GM19035 (cell line): ENCODE measurements around the gene RCN2.
"Not testable (repeated sequence)": the region's sequence is repeated elsewhere in the genome, so short reads cannot be mapped to it uniquely, and the experiment has no call there.

ENCODE experiments used
- ATAC-seq: cut with Tn5 transposase; IDR thresholded peaks from one replicate; pipeline ENCODE4 v1.9.1; 2021; ENCODE audit not compliant: unreplicated experiment

RCN2 gene

DNA sequence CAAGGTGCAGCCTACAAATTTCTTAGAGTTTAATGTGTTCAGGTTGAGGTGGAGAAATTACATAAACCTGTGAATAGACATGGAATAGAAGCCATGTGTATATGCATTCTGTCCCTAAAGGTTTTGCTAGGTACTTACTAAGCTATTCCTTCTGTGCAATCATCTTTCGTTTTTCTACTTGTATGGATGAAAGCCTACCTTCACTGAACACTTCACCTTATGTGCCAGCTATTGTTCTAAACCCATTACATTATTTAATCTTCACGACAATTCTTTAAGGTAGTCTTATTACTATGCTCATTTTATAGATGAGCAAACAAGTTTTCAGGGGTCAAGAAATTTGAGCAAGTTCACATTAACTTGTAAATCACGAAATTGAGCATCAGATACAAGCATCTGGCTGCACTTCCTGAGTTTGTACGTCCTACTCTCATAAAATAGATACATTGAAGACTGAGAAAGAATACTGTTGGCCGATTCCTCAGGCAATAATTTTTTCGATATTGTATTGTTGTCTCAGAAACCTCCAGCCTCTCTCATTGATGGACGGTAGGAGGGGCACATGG lies 635 bp upstream of the RCN2 start:
- ATAC-seq, result no peak

DNA sequence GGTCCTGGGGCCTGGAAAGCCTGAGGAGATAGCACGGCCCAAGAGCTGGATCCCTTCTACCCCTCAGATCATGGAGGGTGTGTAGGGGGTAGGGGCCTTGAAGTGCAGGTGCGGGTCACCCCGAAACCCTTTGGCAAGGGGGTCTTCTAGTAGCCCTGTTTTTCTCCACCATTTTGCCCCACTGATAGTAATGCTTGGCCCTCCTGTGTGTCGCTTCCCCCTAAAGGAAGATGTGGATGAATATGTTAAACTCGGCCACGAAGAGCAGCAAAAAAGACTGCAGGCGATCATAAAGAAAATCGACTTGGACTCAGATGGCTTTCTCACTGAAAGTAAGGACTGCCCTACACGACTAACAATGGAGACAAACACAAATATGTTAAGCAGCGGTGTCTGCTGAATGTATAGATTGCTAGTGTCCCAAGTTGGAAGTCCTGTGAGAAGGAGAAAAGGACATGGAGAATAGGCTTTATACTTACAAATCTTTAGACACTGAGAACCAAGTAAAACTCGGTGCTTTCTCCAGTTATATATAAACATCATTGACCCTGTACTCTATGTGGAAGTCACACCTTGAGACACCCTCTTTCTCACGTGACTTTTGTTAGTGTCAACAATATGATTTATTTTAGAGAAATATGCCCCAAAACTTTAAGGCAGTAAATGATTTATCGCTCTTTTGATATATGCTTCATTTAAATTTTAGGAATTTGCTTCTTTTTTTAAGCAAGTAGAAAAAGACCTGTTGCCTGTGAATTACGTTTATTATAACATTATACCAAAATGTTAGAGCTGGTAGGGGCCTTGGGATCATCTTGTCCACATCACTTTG lies 802 bp downstream of the RCN2 start:
- ATAC-seq, result no peak

DNA sequence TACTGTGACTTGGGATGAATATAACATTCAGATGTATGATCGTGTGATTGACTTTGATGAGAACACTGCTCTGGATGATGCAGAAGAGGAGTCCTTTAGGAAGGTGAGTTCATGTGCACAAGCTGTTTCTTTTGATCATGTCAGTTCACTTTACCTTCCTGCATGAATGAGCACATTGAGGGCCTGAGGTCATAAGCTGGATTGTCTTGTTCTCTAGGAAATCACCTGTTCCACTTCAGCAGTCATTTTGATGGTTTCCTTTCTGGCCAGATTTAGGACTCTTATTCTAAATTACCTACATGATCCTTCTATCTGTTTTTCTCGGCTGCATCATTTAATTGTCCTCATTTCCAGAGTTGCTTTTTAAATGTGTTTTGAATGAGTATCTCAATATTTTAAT lies 4.1 kb downstream of the RCN2 start:
- no peak for ATAC-seq

DNA sequence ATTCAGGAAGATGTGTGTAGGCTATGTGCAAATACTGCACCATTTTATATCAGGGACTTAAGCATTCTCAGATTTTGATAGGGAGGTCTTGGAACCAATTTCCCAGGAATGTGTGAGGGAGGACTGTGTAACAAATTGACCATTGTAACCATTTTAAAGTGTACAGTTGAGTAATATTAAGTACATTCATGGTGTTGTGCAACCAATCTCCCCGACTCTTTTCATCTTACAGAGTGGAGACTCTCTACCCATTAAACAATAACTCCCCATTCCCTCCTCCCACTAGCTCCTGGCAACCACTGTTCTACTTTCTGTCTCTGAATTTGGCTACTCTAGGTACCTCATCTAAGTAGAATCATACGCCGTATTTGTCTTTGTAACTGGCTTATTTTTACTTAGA lies 5.1 kb downstream of the RCN2 start:
- no peak for ATAC-seq

DNA sequence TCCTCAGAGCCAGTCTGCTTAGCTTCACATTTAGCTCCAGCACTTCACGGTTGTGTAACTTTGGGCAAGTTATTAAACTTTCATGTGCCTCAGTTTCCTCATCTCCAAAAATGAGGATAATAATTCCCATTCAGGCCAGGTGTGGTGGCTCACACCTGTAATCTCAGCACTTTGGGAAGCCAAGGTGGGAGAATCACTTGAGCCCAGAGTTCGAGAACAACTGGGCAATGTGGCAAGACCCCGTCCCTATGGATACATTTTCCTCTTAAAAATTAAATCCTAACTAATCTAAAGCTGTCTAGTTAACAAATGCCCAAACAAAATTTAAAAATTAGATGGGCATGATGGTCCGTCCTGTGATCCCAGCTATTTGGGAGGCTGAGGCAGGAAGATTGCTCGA lies 7.2 kb downstream of the RCN2 start:
- no peak for ATAC-seq

DNA sequence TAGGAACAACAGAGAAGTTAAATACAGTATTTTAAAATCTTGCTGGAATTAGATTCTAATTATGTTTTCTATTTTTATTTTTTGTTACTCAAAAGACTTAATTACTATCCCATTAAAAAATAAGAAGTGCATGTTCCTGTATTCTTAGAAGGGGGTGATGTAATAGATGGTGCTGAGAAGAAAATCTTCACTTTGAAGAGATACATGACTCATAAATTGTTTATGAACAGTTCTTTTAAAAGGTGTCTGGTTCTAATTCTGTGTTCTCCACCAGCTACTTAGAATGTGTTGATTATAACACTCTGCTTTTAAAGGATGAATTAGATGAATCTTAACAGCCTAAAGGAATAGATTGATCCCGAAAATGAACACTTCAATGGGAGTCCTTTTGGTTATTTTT lies 8.2 kb downstream of the RCN2 start:
- no peak for ATAC-seq

DNA sequence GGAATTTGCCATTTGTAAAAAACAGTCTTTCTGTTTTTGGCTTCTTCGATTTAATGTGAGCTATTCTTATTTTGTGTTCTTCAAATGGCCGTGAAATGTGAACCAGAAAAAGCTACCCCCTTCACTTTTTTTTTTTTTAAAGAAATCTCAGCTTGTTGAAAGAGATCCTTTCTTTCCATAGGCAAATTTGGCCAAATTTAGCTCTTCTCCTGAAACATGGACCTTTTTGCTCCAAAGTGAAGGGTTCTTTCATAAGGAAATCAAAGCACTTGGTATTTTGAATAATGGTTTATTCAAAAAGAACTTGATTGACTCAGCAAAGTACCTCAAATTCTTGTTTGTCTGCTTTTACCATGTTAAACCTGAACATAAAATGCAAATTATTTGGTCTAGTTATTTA lies 10.1 kb downstream of the RCN2 start:
- ATAC-seq, result no peak

DNA sequence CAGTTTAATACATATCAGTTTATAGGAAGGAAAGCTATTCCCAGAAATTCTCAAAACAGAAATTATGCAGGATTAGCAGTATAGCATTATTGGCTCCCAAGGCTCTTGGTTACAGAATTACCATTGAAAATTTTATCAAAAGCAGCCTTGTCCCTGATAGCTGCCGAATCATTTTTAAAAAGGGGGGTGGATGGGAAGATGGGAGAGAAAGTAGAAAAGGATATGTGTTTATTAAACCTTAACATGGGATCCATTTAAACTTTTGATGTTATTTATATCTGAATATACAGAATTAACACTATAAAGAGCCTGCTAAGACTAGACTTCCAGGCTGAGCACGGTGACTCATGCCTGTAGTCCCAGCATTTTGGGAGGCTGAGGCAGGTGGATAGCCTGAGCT lies 10.8 kb downstream of the RCN2 start:
- no peak for ATAC-seq

DNA sequence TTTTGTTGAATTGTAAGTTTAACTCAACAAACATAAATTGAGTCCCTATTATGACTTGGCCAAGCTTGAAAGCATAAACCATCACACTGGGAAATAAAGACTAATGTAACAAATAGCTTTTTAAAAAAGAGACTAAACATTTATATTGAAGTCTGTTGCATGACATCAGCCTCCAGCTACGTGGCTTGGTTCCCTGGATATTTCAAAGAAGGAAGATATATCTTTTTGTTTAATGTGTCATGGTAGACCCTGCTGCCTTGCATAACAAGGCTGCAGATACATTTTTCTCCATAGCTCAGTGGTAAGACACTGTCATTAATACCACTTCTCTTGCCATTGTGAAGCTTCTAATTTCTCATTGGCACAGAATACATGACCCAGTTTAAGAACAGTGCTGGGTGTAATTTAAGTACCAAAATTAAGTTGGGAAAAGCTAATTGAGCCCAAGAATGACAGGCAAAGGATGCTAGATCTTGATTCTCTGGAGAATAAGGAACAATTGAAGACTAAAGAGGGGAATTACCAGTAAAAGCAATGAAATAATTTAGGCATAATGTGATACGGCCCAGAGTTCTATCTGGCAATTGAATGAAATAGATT lies 14.0 kb downstream of the RCN2 start:
- no peak for ATAC-seq

DNA sequence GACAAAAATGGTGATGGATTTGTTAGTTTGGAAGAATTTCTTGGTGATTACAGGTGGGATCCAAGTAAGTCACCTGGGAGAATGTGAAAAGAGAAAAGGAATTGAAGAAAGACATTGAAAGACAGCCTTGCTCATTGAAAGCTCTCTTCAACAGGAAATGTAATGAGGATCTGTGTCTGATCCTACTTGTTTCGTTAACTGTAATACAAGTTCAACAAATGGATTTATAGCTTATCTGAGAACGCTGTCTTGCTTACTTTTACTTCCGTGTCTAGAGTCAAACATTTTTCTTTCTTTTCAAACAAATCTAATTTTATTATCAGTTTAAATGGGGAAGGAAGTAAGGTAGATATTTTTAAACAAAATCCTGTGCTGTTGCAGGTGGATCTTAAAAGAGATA lies 15.9 kb downstream of the RCN2 start:
- no peak for ATAC-seq

DNA sequence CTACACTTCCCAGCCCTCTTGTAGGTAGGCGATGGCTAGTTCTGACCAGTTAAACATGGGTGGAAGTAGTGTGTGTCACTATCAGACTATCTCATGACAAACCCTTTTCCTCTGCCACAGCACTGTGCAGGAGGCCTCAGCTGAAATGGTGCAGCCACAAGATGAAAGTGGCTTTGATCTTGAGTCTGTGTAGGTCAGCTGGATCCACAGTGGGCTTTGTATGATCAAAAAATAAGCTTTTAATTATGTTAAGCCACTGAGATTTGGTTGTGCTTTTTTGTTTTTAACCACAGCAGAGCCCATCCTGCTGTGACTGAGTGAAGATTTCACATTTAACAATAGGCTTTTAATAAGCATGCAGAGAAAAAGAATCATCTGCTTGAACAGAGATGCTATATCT lies 19.7 kb downstream of the RCN2 start:
- ATAC-seq, result no peak

DNA sequence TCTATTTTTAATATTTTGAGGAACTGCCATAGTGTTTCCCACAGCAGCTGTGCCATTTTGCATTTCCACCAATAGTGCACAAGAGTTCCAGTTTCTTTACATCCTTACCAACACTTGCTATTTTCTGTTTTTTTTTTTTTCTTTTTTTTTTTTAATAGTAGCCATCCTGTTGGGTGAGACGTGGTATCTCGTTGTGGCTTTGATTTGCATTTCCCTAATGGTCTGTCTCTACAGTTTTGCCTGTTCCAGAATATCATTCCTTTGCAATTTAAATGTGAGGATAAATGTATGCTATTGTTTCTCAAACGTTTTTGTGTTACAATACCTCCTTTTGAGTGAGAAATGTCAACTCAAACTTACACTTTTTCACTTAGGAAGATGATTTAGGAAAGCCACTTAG lies 22.4 kb downstream of the RCN2 start:
- ATAC-seq, result no peak

DNA sequence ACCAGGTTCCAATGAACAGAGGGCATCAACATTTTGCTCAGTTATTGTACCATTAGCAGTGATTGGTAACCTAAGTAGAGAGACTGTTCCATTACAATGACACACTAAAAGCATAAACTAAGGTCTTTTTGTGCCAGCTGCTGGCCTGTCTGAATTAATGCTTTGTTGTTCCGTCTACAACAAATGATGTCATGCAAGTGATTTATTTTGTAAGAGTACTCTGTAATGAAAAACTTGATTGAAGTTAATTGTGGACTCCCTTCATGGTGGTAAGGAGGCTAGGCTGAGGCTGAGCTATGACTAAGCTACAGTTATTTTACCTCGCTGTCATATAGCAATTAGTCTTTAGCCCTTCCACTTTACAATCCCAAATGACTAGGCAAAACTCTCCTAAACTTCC lies 23.2 kb downstream of the RCN2 start:
- ATAC-seq, result no peak

DNA sequence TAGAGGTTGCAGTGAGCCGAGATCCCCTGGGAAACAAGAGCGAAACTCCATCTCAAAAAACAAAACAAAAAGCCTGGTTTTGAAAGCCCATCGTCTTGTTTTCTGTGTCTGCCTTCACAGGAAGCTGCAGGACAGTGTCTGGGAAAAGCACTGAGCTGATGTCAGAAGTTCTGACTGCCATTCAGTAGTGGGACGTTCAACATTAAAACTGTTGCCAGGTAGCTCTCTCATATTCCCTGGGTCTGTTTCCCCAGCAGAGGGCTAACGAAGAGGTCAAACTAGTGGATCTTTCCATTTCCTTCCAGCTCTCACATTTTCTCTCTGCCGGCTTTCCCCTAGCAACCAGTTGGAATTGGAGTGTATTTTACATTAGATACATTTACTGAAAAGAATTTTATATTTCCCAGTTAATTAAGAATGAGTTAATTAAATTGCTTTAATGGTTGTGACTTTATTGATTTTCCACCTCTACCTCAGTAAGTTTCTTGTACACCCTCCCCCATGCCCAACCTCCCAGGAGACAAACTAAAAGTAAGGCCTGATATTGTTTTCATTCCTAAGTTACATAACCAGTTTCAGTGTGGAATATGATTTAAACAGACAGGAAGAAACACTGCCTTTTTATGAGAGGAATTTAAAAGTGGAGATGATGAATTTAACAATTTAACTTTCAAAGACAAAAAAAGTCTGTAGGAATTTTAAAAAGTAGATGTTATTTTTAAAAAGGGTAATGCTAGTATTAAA lies 29.9 kb downstream of the RCN2 start:
- ATAC-seq, result no peak

DNA sequence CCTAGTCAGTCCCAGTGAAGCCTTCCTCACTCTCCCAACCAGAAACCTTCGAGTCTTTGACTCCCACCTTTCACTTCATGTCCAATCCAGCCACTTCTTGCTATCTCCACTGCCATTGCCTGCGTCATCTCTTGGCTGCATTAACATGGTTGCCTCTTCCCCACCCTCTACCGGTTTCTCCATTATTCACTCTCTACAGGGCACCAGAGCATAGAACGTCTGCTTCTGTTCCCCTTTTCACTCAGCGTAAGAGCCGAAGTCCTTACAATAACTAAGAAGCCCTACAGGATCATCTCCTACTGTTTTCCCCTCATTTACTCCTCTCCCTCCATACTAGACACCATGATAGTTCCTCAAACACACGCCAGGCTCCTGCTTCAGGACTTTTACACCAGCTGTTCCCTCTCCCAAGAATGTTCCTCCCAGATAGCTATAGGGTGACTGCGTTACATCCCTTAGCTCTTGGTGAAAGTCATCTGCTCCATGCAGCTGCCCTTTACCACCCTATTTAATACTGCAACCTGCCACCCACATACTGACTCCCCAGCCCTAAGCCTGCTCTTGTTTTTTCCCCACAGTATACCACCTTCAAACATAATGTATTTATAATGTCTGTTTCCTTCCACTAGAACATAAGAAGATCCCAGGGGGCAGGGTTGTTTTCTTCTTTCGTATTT lies 30.9 kb downstream of the RCN2 start:
- ATAC-seq, result no peak

DNA sequence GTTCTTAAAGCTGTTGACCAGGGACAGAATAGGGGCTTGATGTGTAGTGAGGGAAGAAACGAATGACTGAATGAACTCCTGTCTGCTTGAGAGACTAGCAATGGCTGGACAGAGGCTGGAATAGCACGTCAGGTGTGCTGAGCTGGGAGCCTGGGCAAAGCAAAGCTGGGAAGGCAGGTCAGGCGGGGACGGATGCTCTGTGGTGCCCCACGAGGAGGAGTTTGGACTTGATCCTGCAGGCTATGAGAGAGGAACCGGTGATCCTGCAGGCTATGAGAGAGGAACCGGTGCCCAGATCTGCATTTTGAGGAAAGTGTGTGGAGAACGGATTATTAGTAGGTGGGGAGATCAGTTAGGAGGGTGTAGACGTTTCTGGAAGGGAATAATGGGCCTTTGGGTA lies 32.0 kb downstream of the RCN2 start:
- no peak for ATAC-seq

DNA sequence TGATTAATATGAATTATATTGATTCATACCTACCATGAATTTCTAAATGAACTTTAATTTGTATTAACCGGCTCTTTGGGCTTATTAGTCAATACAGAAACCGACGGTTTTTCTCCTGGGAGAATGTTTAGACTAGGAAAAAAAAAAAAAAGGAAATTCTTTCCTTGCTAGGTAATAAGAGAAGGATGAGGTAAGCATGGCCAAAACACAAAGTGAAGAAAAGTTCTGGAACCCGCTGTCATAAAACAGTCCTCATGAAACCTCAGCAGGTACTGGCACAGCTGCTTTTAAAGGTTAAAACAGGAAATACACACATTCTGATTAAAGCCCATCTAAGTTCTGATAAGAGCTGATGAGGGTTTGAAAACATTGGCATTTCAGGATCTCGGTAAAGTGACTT lies 32.6 kb downstream of the RCN2 start:
- no peak for ATAC-seq

DNA sequence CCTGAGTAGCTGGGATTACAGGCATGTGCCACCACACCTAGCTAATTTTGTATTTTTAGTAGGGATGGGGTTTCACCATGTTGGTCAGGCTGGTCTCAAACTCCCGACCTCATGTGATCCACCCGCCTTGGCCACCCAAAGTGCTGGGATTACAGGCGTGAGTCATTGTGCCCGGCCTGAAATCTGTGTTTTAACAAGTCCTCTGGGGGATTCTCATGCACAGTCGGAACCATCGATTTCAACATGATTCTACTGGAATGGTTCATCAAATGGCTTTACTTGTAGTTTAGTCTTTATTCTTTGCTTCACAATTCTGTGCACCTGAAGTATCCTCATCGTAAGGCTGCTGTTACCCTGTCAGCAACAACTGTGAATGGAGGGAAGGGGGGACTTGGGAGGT lies 34.5 kb downstream of the RCN2 start:
- ATAC-seq, result not testable (repeated sequence)

DNA sequence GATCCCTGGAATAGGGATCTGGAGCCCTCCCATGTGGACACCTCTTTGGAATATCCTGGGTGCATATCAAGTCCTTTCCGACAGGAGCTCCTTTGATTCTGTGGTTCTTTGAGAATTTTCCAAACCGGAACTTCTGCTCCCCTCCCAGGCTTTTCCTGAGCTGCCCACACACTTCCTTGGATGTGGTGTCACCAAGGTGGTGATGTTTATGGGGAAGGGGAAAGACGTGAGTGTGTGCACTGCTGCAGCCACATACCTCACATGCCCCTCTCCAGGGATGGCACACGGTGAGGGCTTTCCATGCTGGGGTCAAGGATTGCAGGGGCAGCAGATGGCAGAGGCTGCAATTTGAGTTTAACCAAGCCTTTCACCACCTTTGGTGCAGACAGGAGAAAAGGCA lies 35.5 kb downstream of the RCN2 start:
- no peak for ATAC-seq

DNA sequence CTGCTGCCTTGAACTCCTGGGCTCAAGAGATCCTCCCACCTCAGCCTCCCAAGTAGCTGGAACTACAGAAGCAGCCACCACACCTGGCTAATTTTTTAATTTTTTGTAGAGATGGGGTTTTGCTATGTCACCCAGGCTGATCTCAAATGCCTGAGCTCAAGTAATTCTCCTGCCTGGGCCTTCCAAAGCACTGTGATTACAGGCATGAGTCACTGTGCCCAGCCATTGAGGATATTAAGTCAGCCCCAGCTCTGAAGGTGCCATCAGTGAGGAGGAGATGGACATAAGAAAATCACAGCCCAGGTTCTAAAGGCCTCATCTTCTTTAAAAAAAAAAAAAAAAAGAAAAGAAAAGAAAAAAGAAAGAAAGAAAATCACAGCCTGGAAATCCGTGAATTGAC lies 36.8 kb downstream of the RCN2 start:
- no peak for ATAC-seq
